GM23338 (cell line): ENCODE measurements around the gene KIF18A. TPM values are rescaled to one million over a fixed set of nuclear protein-coding genes. Genes with fewer than 3 reads are reported as not detected.

Experiments used
- ATAC-seq: fragments of 200-7000 bp; cut with Tn5 transposase; 3 replicates; pipeline ENCODE4 v1.9.1; 2020
- DNase-seq: peaks from one replicate; pipeline ENCODE4 v3.0.0-alpha.2; 2015; ENCODE audit warnings: low spot score
- H2AFZ ChIP-seq: fragments of 200-600 bp; sonication (generic); 2 replicates; pipeline ENCODE4 v1.8.0; 2016; ENCODE audit warnings: antibody characterized with exemption, mild to moderate bottlenecking, moderate library complexity
- H3F3A ChIP-seq: fragments of 200-600 bp; sonication (generic); replicated peaks from 2 replicates; pipeline ENCODE4 v1.8.0; 2017; ENCODE audit warnings: antibody characterized with exemption, mixed run types, low read depth
- H3K27ac ChIP-seq: fragments of 200-600 bp; sonication (generic); 2 replicates; pipeline ENCODE4 v1.6.1; 2016; ENCODE audit warnings: low read depth
- H3K27me3 ChIP-seq: fragments of 200-600 bp; sonication (generic); 2 replicates; pipeline ENCODE4 v1.8.0; 2016; ENCODE audit warnings: mild to moderate bottlenecking, mixed run types, moderate library complexity; ENCODE audit not compliant: insufficient read depth
- H3K36me3 ChIP-seq: fragments of 200-600 bp; sonication (generic); 2 replicates; pipeline ENCODE4 v1.8.0; 2016; ENCODE audit warnings: mild to moderate bottlenecking; ENCODE audit not compliant: insufficient read depth
- H3K4me1 ChIP-seq: fragments of 200-600 bp; sonication (generic); 2 replicates; pipeline ENCODE4 v1.8.0; 2016; ENCODE audit warnings: mild to moderate bottlenecking, moderate library complexity; ENCODE audit not compliant: insufficient read depth
- H3K4me2 ChIP-seq: fragments of 200-600 bp; sonication (generic); 2 replicates; pipeline ENCODE4 v1.7.1; 2017; ENCODE audit warnings: mixed run types
- H3K4me3 ChIP-seq: fragments of 200-600 bp; sonication (generic); 2 replicates; pipeline ENCODE4 v1.6.1; 2016; ENCODE audit warnings: mixed run types
- H3K79me2 ChIP-seq: fragments of 200-600 bp; sonication (generic); replicated peaks from 2 replicates; pipeline ENCODE4 v1.8.0; 2017; ENCODE audit warnings: mild to moderate bottlenecking; ENCODE audit not compliant: insufficient read depth
- H3K9me2 ChIP-seq: fragments of 200-600 bp; sonication (generic); 2 replicates; pipeline ENCODE4 v1.8.0; 2017; ENCODE audit not compliant: insufficient read depth
- H4K20me1 ChIP-seq: fragments of 200-600 bp; sonication (generic); replicated peaks from 2 replicates; pipeline ENCODE4 v1.8.0; 2017; ENCODE audit warnings: mild to moderate bottlenecking; ENCODE audit not compliant: insufficient read depth
- H3K27ac Mint-ChIP-seq: 2 replicates; pipeline ENCODE4 v1.8.0; 2020; ENCODE audit warnings: inconsistent platforms, mild to moderate bottlenecking, moderate library complexity, mixed read lengths
- H3K27me3 Mint-ChIP-seq: 3 replicates; pipeline ENCODE4 v1.8.0; 2022; ENCODE audit warnings: low read depth, mild to moderate bottlenecking, moderate library complexity, mixed read lengths, inconsistent platforms; ENCODE audit not compliant: insufficient read depth, poor library complexity
- H3K36me3 Mint-ChIP-seq: 3 replicates; pipeline ENCODE4 v1.8.0; 2021; ENCODE audit warnings: low read depth, mild to moderate bottlenecking, inconsistent platforms, moderate library complexity, mixed read lengths
- H3K4me1 Mint-ChIP-seq: 3 replicates; pipeline ENCODE4 v1.8.0; 2020; ENCODE audit warnings: mild to moderate bottlenecking, inconsistent platforms, mixed read lengths
- H3K4me3 Mint-ChIP-seq: 3 replicates; pipeline ENCODE4 v1.8.0; 2021; ENCODE audit warnings: moderate library complexity, mild to moderate bottlenecking, inconsistent platforms, mixed read lengths
- H3K9me3 Mint-ChIP-seq: 3 replicates; pipeline ENCODE4 v1.8.0; 2020; ENCODE audit warnings: moderate library complexity, mild to moderate bottlenecking, inconsistent platforms, mixed read lengths
- ETS1 ChIP-seq: IDR thresholded peaks from 2 replicates; pipeline ENCODE4 v1.6.1; 2016; ENCODE audit warnings: antibody characterized with exemption
- EZH2 ChIP-seq: fragments of 200-600 bp; sonication (generic); IDR thresholded peaks from one replicate; pipeline ENCODE4 v1.8.0; 2017; ENCODE audit warnings: antibody characterized with exemption, mild to moderate bottlenecking, low read depth; ENCODE audit not compliant: unreplicated experiment
- JUNB ChIP-seq: IDR thresholded peaks from one replicate; pipeline ENCODE4 v1.6.1; 2016; ENCODE audit warnings: antibody characterized with exemption; ENCODE audit not compliant: unreplicated experiment
- NANOG ChIP-seq: IDR thresholded peaks from 2 replicates; pipeline ENCODE4 v1.6.1; 2016; ENCODE audit warnings: antibody characterized with exemption, borderline replicate concordance
- POLR2AphosphoS5 ChIP-seq: IDR thresholded peaks from 2 replicates; pipeline ENCODE4 v1.6.1; 2016; ENCODE audit warnings: antibody characterized with exemption, low read depth
- REST ChIP-seq: IDR thresholded peaks from one replicate; pipeline ENCODE4 v1.6.1; 2018; ENCODE audit warnings: antibody characterized with exemption; ENCODE audit not compliant: unreplicated experiment
- STAT1 ChIP-seq: IDR thresholded peaks from one replicate; pipeline ENCODE4 v1.6.1; 2016; ENCODE audit warnings: antibody characterized with exemption; ENCODE audit not compliant: unreplicated experiment
- ZNF114 ChIP-seq: fragments of 250-450 bp; sonication (Bioruptor Pico); IDR thresholded peaks from 2 replicates; pipeline ENCODE4 v1.5.0; 2020; ENCODE audit warnings: mild to moderate bottlenecking, moderate library complexity
- ZNF331 ChIP-seq: fragments of 250-450 bp; sonication (Bioruptor Pico); IDR thresholded peaks from 2 replicates; pipeline ENCODE4 v1.5.0; 2020; ENCODE audit warnings: low read depth, mild to moderate bottlenecking, moderate library complexity
- polyA plus RNA-seq: library from polyadenylated mRNA; unstranded; fragments of >200 nt; fragmentation: Nextera tagmentation; extraction: Ambion mirVana; gene quantifications from 2 replicates; pipeline ENCODE4 v1.2.1, GENCODE V29; 2016
- total RNA-seq: library from RNA; depleted of rRNA; stranded (reverse); fragments of >200 nt; shearing (Covaris generic); gene quantifications from 2 replicates; pipeline ENCODE4 v1.2.3, GENCODE V29; 2014
- TF ChIP-seq, protein P1 (sequence below), 2 experiments: fragments of 200-600 bp in 1 of 2; sonication (generic) in 1 of 2; conservative IDR thresholded peaks; 2 replicates each; pipeline versions ENCODE4 v1.5.1 to v1.6.1; 2016 to 2017; ENCODE audit warnings: antibody characterized with exemption in 2 of 2, low read depth in 2 of 2, mild to moderate bottlenecking in 2 of 2, moderate library complexity in 1 of 2

The KIF18A gene
- total and polyA plus RNA-seq, 2 experiments from 2014 or later = 22.2 to 26.5 TPM

- TF ChIP-seq REST = no peak
- no peak for TF ChIP-seq EZH2
Observed at GRCh38 chr11:28092786-28093185, 15.2 kb downstream of the KIF18A start (continued).

GRCh38 chr11:28090052-28090749, 17.8 kb downstream of the KIF18A start:
- Histone ChIP-seq H3K4me3 (no peak overlapping the region), H3K4me1 (no peaks in the 10 kb centered on the region), H3K27me3 (no peaks in the 10 kb centered on the region), H3F3A (no peaks in the 10 kb centered on the region), H3K4me2 (no peak overlapping the region), H3K9me2 (no peaks in the 10 kb centered on the region), H2AFZ (no peak overlapping the region), H4K20me1 (no peaks in the 10 kb centered on the region; the same call in 1 of the 2 replicates), H3K79me2 (no peaks in the 10 kb centered on the region), H3K27ac (no peak overlapping the region), H3K36me3 (peaks cover 14% of the 10 kb centered on the region)
- no peaks in the 10 kb centered on the region for H3K27me3 Mint-ChIP-seq
- H3K9me3 Mint-ChIP-seq = no peaks in the 10 kb centered on the region
- TF ChIP-seq POLR2AphosphoS5 (no peak), REST (no peak), NANOG (no peak), ZNF331 (CRISPR knock-in tag) (no peak), STAT1 (no peak), JUNB (no peak), EZH2 (no peak), ZNF114 (CRISPR knock-in tag) (no peak), ETS1 (no peak)
- TF ChIP-seq, protein P1, sequence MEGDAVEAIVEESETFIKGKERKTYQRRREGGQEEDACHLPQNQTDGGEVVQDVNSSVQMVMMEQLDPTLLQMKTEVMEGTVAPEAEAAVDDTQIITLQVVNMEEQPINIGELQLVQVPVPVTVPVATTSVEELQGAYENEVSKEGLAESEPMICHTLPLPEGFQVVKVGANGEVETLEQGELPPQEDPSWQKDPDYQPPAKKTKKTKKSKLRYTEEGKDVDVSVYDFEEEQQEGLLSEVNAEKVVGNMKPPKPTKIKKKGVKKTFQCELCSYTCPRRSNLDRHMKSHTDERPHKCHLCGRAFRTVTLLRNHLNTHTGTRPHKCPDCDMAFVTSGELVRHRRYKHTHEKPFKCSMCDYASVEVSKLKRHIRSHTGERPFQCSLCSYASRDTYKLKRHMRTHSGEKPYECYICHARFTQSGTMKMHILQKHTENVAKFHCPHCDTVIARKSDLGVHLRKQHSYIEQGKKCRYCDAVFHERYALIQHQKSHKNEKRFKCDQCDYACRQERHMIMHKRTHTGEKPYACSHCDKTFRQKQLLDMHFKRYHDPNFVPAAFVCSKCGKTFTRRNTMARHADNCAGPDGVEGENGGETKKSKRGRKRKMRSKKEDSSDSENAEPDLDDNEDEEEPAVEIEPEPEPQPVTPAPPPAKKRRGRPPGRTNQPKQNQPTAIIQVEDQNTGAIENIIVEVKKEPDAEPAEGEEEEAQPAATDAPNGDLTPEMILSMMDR (conservative IDR thresholded peaks at IDR 0.05; ENCODE audit: low read depth in 2 of 2) = no peak
- H3K4me1 Mint-ChIP-seq = no peaks in the 10 kb centered on the region
- peaks cover 10% of the 10 kb centered on the region; the same call in 2 of the 3 replicates for H3K36me3 Mint-ChIP-seq
- DNase-seq = no peak
- no peak for ATAC-seq
- no peak overlapping the region for H3K27ac Mint-ChIP-seq
- H3K4me3 Mint-ChIP-seq = no peak overlapping the region
